HG02981 (cell line): ENCODE measurements around the gene SAMD1.
"Not testable (repeated sequence)": the region's sequence is repeated elsewhere in the genome, so short reads cannot be mapped to it uniquely, and the experiment has no call there.

ENCODE experiments used
- ATAC-seq: cut with Tn5 transposase; IDR thresholded peaks from one replicate; pipeline ENCODE4 v1.9.1; 2021; ENCODE audit warnings: mild to moderate bottlenecking, moderate library complexity; ENCODE audit not compliant: unreplicated experiment

Gene SAMD1

DNA sequence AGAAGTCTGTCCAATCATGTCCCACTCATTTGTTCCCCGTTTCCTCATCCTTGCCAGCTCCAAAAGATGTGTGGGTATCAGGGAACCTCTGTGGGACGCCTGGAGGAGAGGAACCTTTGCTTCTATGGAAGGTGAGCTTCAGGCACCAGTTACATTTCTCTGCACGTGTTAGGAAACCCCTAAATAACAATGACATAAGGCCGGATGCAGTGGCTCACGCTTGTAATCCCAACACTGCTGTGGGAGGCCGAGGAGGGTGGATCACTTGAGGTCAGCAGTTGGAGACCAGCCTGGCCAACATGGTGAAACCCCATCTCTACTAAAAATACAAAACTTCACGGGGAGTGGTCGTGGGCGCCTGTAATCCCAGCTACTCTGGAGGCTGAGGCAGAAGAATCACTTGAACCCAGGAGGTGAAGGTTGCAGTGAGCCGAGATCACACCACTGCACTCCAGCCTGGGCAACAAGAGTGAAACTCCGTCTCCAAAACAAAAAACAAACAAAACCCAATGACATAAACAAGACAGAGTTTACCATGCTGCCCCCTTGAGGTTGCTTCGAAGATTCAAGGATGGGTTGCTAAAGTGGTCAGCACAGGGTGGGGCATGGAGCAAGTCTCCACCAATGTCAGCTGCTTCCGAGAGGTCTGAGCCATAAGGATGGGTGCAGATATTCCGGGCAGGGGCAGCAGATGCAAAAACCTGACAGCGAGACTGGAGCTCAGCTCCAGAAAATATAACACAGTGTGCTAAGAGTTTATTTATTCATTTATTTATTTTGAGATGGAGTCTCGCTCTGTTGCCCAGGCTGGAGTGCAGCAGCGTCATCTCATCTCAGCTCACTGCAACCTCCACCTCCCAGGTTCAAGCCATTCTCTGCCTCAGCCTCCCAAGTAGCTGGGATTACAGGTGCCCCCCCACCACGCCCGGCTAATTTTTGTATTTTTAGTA, 47.6 kb downstream of the SAMD1 start:
- not testable (repeated sequence) for ATAC-seq

DNA sequence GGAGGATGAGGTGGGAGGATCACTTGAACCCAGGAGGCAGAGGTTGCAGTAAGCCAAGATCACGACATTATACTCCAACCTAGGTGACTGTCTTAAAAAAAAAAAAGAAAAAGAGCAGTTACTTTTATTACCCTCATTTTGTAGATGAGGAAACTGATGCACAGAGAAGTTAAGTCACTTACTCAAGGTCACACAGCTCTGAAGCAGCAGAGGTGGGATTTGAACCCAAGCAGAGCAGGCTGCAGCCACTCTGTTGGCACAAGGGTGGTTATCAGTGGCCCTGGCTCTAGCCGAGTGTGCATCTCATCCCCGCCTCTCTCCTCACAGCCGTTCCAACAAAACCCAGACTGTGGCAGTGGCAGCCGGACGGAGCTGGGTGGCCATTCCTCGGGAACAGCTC, 51.4 kb downstream of the SAMD1 start:
- no peak for ATAC-seq
